Retinal pigment epithelial cell (primary cell): Measurements from ENCODE around the gene OR10V1.

Source experiments
- DNase-seq: peaks from one replicate; pipeline ENCODE4 v3.0.0-alpha.2; 2010; ENCODE audit warnings: low read depth
- H3K4me3 ChIP-seq: 2 replicates; pipeline ENCODE4 v1.5.1; 2011; ENCODE audit warnings: mild to moderate bottlenecking, low read length, control low read depth, moderate library complexity
- CTCF ChIP-seq: conservative IDR thresholded peaks from 2 replicates; pipeline ENCODE4 v1.5.1; 2011; ENCODE audit warnings: low read depth, low read length, control low read depth, inconsistent platforms

OR10V1 gene

GRCh38 chr11:59729834-59730233 is 16.2 kb upstream of the OR10V1 start:
- H3K4me3 ChIP-seq: no peak overlapping the region
- no peak for DNase-seq
- TF ChIP-seq CTCF: no peak

- DNase-seq: no peak
- TF ChIP-seq CTCF: no peak
- no peak overlapping the region for H3K4me3 ChIP-seq
Measured at GRCh38 chr11:59728913-59729312, 15.3 kb upstream of the OR10V1 start.

- no peak for DNase-seq
- no peak for TF ChIP-seq CTCF
- H3K4me3 ChIP-seq: no peak overlapping the region
Measured at GRCh38 chr11:59728154-59728553, 14.5 kb upstream of the OR10V1 start.

- TF ChIP-seq CTCF: no peak
- no peak overlapping the region for H3K4me3 ChIP-seq
- DNase-seq: no peak
Measured at GRCh38 chr11:59727426-59727825, 13.8 kb upstream of the OR10V1 start.

GRCh38 chr11:59724066-59724465 is 10.4 kb upstream of the OR10V1 start:
- H3K4me3 ChIP-seq: no peak overlapping the region
- no peak for DNase-seq
- no peak for TF ChIP-seq CTCF

GRCh38 chr11:59719556-59719955 is 5.9 kb upstream of the OR10V1 start:
- no peak for DNase-seq
- TF ChIP-seq CTCF: no peak

GRCh38 chr11:59716051-59716450 is 2.4 kb upstream of the OR10V1 start:
- no peak for DNase-seq
- TF ChIP-seq CTCF: no peak
- no peak overlapping the region for H3K4me3 ChIP-seq

More at GRCh38 chr11:59719556-59719955, 5.9 kb upstream of the OR10V1 start:
- H3K4me3 ChIP-seq: no peak overlapping the region
